Sigmoid colon (tissue), 7 donors: ENCODE data around the gene HTT-AS. TPM values are rescaled to one million over a fixed set of nuclear protein-coding genes. Genes with fewer than 3 reads are reported as not detected.

Source experiments
- DNase-seq: peaks from one replicate; pipeline ENCODE4 v3.0.0-alpha.2; 2019
- H3K27ac ChIP-seq, 4 donors: fragments of 200-600 bp; sonication (generic); one replicate each; pipeline ENCODE4 v1.5.1; 2016 to 2019; ENCODE audit warnings: mild to moderate bottlenecking in 1 of 4
- H3K27me3 ChIP-seq, 3 donors: fragments of 200-600 bp; sonication (generic); one replicate each; pipeline ENCODE4 v1.5.1; 2019; ENCODE audit warnings: mild to moderate bottlenecking in 1 of 3
- H3K36me3 ChIP-seq, 4 donors: fragments of 200-600 bp; sonication (generic); one replicate each; pipeline ENCODE4 v1.5.1; 2016 to 2019
- H3K4me1 ChIP-seq, 4 donors: fragments of 200-600 bp; sonication (generic); one replicate each; pipeline ENCODE4 v1.5.1; 2017 to 2019
- H3K4me3 ChIP-seq, 4 donors: fragments of 200-600 bp; sonication (generic); one replicate each; pipeline ENCODE4 v1.5.1; 2017 to 2019; ENCODE audit warnings: mild to moderate bottlenecking in 2 of 4, moderate library complexity in 1 of 4
- H3K9me3 ChIP-seq, 4 donors: fragments of 200-600 bp in 3 of 4; sonication (generic) in 3 of 4; one replicate each; pipeline versions ENCODE4 v1.5.1 to v1.6.1; 2013 to 2019
- CTCF ChIP-seq, 4 experiments: fragments of 450-650 bp in 3 of 4; fragments of 200-600 bp in 1 of 4; IDR thresholded peaks; one replicate each; pipeline ENCODE4 v1.5.1; 2016 to 2019; ENCODE audit warnings: antibody characterized with exemption in 4 of 4, mild to moderate bottlenecking in 3 of 4, moderate library complexity in 2 of 4
- EP300 ChIP-seq, 4 donors: sonication (generic); formaldehyde crosslinking; IDR thresholded peaks; one replicate each; pipeline ENCODE4 v1.6.1; 2017; ENCODE audit warnings: antibody characterized with exemption in 4 of 4
- POLR2A ChIP-seq, 2 donors: fragments of 450-650 bp; IDR thresholded peaks; one replicate each; pipeline ENCODE4 v1.6.1; 2016; ENCODE audit warnings: antibody characterized with exemption in 2 of 2, mild to moderate bottlenecking in 2 of 2, moderate library complexity in 2 of 2
- POLR2AphosphoS5 ChIP-seq, 4 donors: sonication (generic); formaldehyde crosslinking; IDR thresholded peaks; one replicate each; pipeline ENCODE4 v1.6.1; 2017; ENCODE audit warnings: antibody characterized with exemption in 4 of 4
- WGBS, 2 donors: extraction: QIAGEN DNeasy Blood & Tissue Kit; methylation state at CpG; one replicate each; pipeline ENCODE4 v1.1.7; 2013; 5-methylcytosine and 5-hydroxymethylcytosine counted together
- intact Hi-C: fragments of 100-400 bp; cut with DNase I; formaldehyde crosslinking; loops from one replicate; pipeline ENCODE4 v1.15.1; 2023
- polyA plus RNA-seq, 3 donors: library from polyadenylated mRNA; stranded (reverse); fragments of 200-250 nt; gene quantifications; one replicate each; pipeline ENCODE4 v1.2.3, GENCODE V29; 2013
- total RNA-seq, 4 donors: library from RNA; depleted of rRNA; stranded (reverse); fragments of >200 nt; gene quantifications; one replicate each; pipeline ENCODE4 v1.1.0, GENCODE V29; 2016
- donor health status: healthy with polysubstance abuse.
- donor health status: Bipolar disorder and iron deficiency.
- donor health status: healthy.

HTT-AS gene
- total and polyA plus RNA-seq, 7 donors, result not detected

- TF ChIP-seq POLR2A (IDR thresholded peaks at IDR 0.05) (no peak), POLR2AphosphoS5 (IDR thresholded peaks at IDR 0.05) (no peak), EP300 (IDR thresholded peaks at IDR 0.05) (no peak), CTCF (IDR thresholded peaks at IDR 0.05) (no peak)
- Histone ChIP-seq H3K4me1 (peaks cover 0 to 23% (median 21%) of the 10 kb centered on the region in 4 donors), H3K27ac (no peak overlapping the region), H3K36me3 (no peaks in the 10 kb centered on the region), H3K9me3 (no peaks in the 10 kb centered on the region), H3K27me3 (no peaks in the 10 kb centered on the region), H3K4me3 (no peak overlapping the region)
- WGBS, 2 donors, result 88 to 90% methylated on average over 7 of the region's 7 CpGs
- intact Hi-C loops, result loop anchor here (10.0 kb wide), 3 partner anchors 107 to 317 kb away; partner anchors contain the start of genes GRK4, NOP14, RGS12 and TNIP2
- DNase-seq, result no peak
Observed at GRCh38 chr4:3071811-3072210, 2.5 kb downstream of the HTT-AS start.

GRCh38 chr4:3070709-3071500 is 3.4 kb downstream of the HTT-AS start:
- H3K9me3 ChIP-seq, result no peaks in the 10 kb centered on the region
- TF ChIP-seq CTCF (IDR thresholded peaks at IDR 0.05), result no peak
- TF ChIP-seq POLR2AphosphoS5 (IDR thresholded peaks at IDR 0.05), result no peak
- no peak for TF ChIP-seq POLR2A (IDR thresholded peaks at IDR 0.05)
- TF ChIP-seq EP300 (IDR thresholded peaks at IDR 0.05), result no peak
- no peak overlapping the region for H3K27ac ChIP-seq
- H3K36me3 ChIP-seq, result no peaks in the 10 kb centered on the region
- H3K27me3 ChIP-seq, result no peaks in the 10 kb centered on the region
- peaks cover 0 to 16% (median 14%) of the 10 kb centered on the region in 4 donors for H3K4me1 ChIP-seq
- intact Hi-C loops, result loop anchor here (10.0 kb wide), 3 partner anchors 106 to 316 kb away; partner anchors contain the start of genes GRK4, NOP14, RGS12 and TNIP2
- no peak overlapping the region for H3K4me3 ChIP-seq
- 76 to 78% methylated on average over 3 of the region's 3 CpGs for WGBS, 2 donors
- no peak for DNase-seq

DNA sequence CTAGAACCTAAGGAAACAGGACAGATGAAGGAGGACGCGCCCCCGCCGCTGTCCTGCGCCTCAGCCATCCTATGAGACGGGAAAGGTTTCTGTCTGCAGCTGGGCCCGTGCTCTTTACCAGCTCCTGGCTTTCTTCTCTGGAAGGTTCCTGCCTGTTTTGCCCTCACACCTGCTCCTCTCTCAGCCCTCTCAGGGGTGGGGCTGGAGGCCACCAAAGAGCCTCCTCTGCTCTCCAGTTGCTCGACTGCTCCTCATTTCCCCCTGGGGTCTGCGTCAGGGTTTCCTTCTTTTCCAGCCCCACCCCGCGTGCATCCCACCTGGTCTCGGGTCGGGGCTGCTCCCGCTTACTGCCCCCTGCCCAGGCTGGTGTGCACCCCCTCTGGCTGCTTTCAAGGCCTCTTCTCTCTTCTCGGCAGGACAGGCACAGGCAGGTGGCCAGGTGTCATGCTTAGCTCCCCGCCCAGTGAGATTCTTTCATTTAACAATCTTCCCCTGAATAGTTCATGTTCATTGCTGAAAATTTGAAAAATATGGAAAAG is 4.6 kb downstream of the HTT-AS start:
- intact Hi-C loops, result loop anchor here (10.0 kb wide), 3 partner anchors 105 to 315 kb away; partner anchors contain the start of genes GRK4, NOP14, RGS12 and TNIP2
- WGBS, 2 donors, result 82 to 83% methylated on average over 16 of the region's 16 CpGs
- H3K4me3 ChIP-seq, result no peak overlapping the region

GRCh38 chr4:3067473-3068001 is 6.8 kb downstream of the HTT-AS start:
- no peaks in the 10 kb centered on the region for H3K9me3 ChIP-seq
- no peak overlapping the region for H3K4me3 ChIP-seq
- DNase-seq, result no peak
- 89 to 94% methylated on average over 6 of the region's 6 CpGs for WGBS, 2 donors
- no peak overlapping the region for H3K27ac ChIP-seq
- TF ChIP-seq POLR2AphosphoS5 (IDR thresholded peaks at IDR 0.05) (no peak), CTCF (IDR thresholded peaks at IDR 0.05) (no peak), POLR2A (IDR thresholded peaks at IDR 0.05) (no peak), EP300 (IDR thresholded peaks at IDR 0.05) (no peak)
- H3K4me1 ChIP-seq, result no peaks in the 10 kb centered on the region
- no peaks in the 10 kb centered on the region for H3K27me3 ChIP-seq
- no peaks in the 10 kb centered on the region for H3K36me3 ChIP-seq
- intact Hi-C loops, result no loop called here

More for the DNA sequence above, 4.6 kb downstream of the HTT-AS start:
- DNase-seq, result no peak
- no peaks in the 10 kb centered on the region for H3K9me3 ChIP-seq
- H3K27ac ChIP-seq, result no peak overlapping the region
- no peak for TF ChIP-seq EP300 (IDR thresholded peaks at IDR 0.05)
- TF ChIP-seq POLR2A (IDR thresholded peaks at IDR 0.05), result no peak
- H3K4me1 ChIP-seq, result peaks cover 0 to 7% (median 6%) of the 10 kb centered on the region in 4 donors
- H3K27me3 ChIP-seq, result no peaks in the 10 kb centered on the region
- no peaks in the 10 kb centered on the region for H3K36me3 ChIP-seq

DNA sequence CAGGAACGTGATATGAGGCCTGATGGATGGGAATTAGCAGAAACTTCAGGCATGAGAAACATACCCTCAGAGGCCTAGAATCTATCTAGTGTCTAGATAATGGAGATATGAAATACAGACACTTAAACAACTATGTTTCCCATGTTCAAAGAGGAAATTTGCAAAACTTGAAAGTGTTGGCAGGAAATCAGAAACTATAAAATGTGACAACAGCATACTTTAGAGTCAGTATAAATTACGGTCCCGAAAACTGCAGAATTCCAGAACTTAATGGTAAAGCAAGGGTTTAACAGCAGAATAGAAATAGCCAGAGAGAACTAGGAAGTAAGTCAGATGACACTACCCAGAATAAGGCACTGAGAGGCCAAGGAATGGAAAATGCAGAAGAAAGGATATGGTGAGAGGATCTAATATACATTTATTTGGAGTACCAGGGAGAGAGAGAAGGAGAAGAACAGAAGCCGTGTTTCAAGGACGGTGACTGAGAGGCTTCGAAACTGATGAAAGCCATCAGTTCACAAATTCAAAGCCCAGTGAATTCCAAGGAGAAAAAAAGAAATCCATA is 7.4 kb downstream of the HTT-AS start:
- no peaks in the 10 kb centered on the region for H3K9me3 ChIP-seq
- DNase-seq, result no peak
- no peaks in the 10 kb centered on the region for H3K27me3 ChIP-seq
- no peak for TF ChIP-seq CTCF (IDR thresholded peaks at IDR 0.05)
- TF ChIP-seq POLR2AphosphoS5 (IDR thresholded peaks at IDR 0.05), result no peak
- no peak overlapping the region for H3K4me3 ChIP-seq
- no peaks in the 10 kb centered on the region for H3K36me3 ChIP-seq
- WGBS, 2 donors, result 85 to 87% methylated on average over 6 of the region's 6 CpGs
- intact Hi-C loops, result no loop called here
- H3K4me1 ChIP-seq, result no peaks in the 10 kb centered on the region
- no peak overlapping the region for H3K27ac ChIP-seq
